Embryonic facial prominence (tissue), 1 donor: ENCODE measurements around the gene TRAPPC12.
"Not testable (repeated sequence)": the region's sequence is repeated elsewhere in the genome, so short reads cannot be mapped to it uniquely, and the experiment has no call there.

Experiments
- DNase-seq: peaks from one replicate; pipeline ENCODE4 v3.0.0-alpha.2; 2016; ENCODE audit errors: extremely low spot score

The TRAPPC12 gene

DNA sequence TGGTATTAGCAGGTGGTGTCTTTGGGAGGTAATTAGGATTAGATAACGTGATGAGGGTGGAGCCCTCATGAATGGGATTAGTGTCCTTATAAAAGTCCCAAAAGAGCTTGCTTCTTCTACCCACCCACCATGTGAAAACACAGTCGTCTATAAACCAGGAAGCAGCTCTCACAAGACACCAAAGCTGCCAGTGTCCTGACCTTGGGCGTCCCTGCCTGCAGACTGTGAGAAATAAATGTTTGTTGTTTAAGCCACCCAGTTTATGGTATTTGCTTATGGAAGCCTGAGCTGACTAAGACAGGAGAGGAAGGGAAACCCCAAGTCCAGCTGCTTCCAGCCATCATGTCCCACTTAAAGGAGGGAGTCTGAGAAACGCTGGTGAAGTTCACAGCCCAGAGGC lies 126.3 kb downstream of the TRAPPC12 start:
- DNase-seq: no peak

DNA sequence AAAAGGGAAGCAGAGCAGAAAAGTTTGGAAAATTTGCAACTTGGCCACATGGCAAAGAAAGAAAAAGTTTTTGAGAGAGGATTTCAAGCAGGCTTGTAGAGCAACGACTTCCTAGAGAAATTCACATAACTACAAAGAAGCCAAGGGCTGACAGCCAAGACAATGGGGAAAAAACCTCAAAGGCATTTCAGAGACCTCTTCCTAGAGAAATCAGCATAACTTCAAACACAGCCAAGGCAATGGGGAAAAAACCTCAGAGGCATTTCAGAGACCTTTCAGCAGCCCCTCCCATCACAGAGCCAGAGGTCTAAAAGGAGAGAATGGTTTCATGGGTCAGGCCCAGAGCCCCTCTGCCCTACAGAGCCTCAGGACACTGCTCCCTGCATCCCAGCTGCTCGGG lies 132.6 kb downstream of the TRAPPC12 start:
- DNase-seq: no peak

DNA sequence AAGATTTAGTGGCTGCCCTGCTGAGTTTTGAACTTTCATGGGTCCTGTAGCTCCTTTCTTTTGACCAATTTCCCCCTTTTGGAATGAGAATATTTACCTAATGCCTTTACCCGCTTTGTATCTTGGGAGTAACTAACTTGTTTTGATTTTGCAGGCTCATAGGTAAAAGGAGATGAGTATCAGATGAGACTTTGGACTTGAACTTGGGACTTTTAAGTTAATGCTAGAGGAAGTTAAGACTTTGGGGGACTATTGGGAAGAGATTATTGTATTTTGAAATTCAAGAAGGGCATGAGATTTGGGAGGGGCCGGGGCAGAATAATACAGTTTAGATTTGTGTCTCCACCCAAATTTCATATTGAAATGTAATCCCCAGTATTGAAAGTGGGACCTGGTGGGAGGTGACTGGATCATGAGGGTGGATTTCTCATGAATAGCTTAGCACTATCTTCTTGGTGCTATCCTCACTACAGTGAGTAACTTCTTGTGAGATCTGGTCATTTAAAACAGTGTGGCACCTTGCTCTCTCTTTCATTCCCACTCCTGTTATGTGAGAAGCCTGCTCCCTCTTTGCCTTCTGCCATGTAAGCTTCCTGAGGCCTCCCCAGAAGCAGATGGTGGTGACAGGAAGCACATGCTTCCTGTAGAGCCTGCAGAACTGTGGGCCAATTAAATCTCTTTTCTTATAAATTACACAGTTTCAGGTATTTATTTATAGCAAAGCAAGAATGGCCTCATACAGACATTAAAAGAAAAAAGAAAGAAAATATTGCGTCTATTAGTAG lies 133.7 kb downstream of the TRAPPC12 start:
- no peak for DNase-seq

DNA sequence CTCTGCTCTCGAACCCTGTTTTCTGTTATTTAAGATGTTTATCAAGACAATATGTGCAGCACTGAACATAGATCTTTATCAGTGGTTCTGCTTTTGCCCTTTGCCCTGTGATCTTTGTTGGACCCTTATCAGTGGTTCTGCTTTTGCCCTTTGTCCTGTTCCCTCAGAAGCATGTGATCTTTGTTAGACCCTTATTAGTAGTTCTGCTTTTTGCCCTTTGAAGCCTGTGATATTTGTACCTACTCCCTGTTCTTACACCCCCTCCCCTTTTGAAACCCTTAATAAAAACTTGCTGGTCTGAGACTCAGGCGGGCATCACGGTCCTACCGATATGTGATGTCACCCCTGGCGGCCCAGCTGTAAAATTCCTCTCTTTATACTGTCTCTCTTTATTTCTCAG lies 135.9 kb downstream of the TRAPPC12 start:
- not testable (repeated sequence) for DNase-seq

DNA sequence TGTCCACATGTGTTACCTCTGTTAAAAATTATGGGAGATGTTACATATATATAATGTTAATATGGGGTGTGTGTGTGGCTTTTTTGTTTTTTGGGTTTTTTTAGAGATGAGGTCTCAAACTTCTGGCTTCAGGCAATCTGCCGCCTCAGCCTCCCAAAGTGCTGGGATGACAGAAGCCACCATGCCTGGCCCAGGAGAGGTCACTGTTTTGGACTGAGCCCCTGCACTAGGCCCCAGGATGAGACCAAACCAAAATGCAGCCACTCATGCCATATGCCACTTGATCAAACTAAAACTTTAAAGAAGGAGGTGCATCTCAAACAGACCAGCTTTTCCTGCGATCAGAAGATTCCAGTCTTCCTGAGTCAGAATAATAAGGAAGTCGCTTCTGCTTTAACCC lies 137.3 kb downstream of the TRAPPC12 start:
- DNase-seq: no peak

DNA sequence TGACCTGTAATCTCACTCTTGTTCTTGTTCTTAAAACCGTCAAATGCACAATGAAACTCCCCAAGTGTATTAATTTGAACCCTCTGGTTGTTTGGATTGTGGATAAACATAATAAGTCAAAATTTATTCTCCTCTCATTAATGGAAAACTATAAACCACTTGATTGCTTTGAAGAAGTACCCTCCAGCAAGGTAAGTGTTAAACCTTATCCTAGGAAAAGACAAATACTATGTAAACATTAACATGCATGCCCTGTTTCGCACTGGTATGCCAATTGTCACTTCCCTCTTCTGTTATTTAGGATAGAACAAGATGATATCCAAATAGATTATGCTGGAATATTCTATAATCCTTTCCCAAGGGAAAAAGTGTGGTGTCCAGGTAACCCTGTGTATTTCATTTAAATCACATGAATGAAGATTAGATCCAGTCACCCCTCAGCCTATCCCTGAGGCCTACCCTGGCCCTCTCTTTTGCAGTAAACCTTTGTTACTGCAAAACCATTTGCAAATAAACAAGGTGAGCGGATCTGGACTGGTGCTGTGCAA lies 138.5 kb downstream of the TRAPPC12 start:
- no peak for DNase-seq

DNA sequence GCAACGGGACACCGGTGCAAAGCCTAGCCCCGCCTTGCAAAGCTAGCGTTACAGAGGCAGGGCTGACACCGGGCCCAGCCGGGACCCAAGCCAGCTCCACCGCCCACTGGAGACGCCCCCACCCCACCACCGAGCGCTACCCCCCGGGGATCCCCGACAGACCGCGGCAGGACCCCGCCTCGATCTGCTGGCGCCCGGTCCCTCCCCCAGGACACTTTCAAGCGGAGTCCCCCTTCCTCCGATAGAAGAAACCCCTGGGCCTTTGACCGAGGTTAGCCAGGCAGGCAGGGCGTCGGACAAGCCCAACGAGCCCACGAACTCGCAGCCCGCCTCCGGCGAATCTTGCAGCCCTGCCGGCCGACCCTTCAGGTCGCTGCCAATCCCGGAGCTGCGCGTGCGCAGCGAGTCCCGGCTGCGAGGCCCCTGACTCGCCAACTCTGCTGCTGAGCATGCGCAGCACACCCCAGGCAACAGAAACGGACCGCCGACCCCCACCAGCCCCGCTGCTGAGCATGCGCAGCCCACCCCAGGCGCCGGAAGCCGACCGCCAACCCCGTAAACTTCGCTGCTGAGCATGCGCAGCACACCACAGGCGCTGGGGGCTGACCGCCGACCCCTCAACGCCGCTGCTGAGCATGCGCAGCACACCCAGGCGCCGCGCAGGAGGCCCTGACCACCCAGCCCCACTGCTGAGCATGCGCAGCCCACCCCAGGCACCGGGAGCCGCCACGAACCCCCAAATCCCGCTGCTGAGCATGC lies 139.2 kb downstream of the TRAPPC12 start:
- peak; percentile 93 for DNase-seq

DNA sequence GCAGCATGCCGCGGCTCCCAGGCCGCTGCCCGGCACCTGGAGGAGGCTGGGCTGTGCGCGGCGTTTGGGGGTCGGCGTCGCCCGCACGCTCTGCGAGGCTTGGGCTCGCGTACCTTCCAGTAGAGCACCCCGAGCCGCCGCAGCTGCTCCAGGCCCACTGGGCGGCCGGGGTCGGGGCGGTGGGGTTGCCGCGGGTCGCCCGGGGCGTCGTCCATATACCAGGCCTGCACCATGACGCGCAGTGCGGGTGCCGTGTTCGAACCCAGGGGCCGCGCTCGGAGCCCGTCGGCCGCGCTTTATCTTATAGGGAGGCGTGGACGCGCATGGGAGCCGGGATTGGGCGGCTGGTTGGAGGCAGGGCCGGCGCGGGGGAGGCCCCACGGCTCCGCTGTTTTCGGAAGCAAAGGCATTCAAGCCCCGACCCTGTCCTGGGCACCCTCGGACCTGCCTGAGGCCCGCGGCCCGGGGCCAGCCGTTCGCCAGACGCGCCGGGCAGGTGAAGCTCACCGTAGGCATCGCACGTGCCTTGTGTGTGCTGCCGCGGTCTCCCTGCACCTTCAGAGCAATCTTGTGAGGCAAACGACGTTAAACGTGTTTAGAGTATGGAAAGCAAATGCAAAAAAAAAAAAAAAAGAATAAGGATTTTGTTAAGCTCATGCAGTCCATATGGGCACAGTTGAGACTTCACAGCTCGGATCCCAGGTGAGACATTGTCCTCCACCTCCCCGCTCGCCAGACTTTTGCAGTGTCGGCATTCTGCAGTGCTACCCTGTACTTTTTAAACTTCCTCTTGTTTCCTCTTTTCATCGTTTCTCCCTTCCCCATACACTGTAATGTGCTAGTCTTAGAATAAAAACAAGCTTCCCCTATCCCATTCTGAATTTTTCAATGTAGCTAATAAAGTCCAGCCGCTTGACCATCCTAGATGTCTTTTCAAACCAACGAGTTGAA lies 140.0 kb downstream of the TRAPPC12 start, which contains the start of gene ADI1:
Gene ADI1 (minus strand): TSS at position 277 of the 951 bp plus-strand sequence. CDS start 44 bp downstream, at position 233.
- peak; percentile 42 for DNase-seq

DNA sequence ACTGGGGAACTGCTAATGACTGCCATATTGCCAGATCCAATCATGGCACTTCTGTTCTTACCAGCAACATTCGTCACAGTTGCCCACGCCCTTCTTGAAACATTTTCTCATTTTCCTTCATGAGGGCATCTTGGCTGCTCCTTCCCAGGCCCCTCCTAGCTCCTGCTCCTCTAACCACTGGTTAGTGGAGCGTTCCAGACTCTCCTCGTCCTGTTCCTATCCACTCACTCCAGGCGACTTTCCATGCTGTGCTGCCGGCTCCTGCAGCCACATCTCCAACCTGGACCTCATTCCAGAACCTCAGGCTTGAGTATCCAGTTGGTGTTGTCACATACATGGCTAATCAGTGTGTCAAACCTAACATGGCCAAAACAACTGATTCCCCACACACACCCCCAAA lies 141.1 kb downstream of the TRAPPC12 start:
- DNase-seq: no peak

DNA sequence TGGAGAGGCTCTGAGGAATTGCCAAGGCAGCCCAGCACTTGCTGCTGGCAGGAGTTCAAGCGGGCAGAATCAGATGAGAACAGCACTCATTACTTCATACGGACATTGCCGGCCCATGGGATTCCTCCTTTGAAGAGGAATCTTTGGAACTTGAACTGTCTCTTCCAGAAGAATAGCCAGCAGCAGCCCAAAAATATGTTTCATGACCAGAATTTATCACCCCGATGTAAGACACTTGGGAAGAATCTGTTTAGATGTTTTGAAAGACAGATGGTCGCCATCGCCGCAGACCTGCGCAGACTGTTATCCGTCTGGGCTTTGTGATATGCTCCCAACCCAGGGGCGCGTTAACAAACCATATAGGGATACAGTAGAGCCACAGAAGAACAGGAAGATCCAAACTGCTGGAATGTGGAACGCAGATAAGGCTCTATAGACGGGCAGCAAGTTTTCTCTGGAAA lies 143.5 kb downstream of the TRAPPC12 start:
- DNase-seq: no peak

DNA sequence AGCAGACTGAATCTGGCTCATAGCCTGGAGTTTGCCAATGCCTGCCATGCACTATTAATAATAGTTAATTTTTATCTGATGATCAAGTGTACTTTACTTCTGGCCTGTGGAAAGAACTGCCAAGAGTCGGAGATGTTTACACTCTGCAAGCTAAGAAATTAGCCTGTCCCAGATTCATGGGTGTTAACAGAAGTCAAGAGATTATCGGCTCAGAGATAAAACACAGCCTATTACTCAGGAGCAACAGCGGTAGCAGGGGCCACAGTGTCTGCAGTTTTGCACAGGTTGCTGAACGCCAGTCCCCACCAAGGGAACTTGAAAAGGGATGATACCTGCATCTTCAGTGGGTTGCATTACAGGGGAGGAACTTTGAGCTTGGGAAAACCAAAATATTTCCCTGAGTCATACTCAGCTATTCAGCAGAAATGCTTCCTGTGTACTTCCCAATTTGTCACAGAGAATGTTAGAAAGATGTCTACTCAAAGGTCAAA lies 144.1 kb downstream of the TRAPPC12 start:
- DNase-seq: no peak

DNA sequence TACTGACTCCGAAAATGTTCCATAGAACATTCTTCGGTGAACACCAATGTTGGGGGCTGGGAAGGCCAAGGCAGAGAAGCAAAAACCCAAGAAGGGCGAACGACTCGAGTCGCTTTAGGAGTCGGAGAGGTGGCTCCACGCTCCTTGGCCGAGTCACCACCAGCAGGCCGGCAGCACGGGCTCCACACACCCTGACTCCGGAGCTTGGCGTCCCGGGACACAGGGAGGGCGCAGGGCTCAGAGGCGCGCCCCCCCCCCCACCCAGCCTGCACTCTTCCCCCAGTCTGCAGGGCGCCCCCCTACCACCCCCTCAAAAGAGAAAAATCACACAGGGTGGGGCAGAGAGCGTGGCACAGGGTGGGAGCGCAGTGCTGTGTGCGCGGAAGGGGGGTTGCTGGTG lies 147.4 kb downstream of the TRAPPC12 start:
- DNase-seq: no peak

DNA sequence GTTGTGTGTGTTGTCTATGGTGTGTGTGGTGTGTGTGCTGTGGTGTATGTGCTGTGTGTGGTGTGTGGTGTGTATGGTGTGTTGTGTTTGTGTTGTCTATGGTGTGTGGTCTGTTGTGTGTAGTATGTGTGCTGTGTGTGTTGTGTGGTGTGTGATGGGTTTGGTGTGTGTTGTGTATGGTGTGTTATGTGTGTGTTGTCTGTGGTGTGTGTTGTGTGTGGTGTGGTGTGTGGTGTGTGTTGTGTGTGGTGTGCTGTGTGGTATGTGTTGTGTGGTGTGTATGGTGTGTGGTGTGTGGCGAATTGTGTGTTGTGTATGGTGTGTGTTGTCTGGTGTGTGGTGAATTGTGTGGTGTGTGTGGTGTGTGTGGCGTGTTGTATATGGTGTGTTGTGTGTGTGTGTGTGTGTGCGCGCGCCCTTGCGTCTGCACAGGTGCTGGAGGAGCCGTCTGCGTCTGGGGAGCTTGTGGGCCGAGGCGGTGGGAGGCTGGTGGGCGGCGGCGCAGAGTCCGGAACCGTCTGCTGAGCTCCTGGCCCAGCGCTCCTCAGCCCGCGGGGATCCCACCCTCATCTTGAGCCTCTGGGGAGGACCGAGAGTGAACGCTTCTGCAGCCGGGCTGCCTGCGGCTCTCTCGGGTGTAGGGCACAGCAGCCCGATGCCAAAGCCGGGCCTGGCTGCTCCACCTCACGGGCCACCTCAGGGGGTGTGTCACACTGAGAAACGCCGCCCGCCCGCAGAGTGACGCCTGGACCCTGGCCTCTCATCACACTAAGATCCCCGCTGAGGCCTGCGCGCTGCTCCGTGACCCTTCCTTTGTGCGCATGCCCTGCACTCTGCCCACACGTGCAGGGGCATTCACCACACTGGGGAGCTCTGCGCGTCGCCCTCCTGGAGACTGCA lies 148.6 kb downstream of the TRAPPC12 start:
- no peak for DNase-seq
